HG02610 (cell line): Measurements from ENCODE around the gene CFAP74.

Source experiments
- ATAC-seq: cut with Tn5 transposase; IDR thresholded peaks from one replicate; pipeline ENCODE4 v1.9.1; 2021; ENCODE audit warnings: mild to moderate bottlenecking, moderate library complexity; ENCODE audit not compliant: unreplicated experiment

CFAP74 gene

DNA sequence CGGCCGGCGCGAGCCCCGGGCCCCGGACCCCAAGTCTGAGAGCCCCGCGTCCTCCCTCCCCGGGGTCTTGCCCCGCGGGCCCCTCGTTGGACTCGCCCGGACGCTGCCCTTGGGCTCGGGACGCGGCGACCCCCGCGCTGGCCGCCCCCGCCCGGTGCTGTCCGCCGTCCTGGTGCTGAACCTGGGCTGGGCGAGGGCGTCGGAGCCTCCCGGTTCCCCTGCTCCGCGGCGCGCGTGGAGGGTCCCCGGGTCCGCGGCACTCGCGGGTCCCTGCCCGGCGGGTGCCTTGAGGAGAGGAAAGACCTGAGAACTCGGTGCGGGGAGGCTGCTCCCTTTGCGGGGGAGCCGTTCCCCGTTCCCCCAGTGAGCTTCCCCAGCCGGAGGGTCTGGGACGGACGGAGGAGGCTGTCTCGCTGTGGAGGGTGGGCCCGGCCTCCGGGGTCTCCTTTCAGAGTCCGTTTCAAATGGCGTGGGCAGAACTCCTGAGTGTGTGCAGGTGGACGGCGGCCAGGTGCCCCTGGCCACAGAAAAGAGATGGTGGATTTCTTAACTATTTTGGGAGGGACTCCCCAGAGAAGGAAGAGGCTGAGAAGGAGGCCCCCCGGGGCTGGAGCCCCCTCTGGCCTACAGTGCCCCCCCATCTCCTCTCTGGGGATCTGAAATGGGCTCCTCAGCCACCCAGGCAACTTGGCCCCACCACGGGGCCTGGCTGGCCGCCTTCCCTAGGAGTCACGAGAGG lies 16.2 kb upstream of the CFAP74 start:
- no peak for ATAC-seq

DNA sequence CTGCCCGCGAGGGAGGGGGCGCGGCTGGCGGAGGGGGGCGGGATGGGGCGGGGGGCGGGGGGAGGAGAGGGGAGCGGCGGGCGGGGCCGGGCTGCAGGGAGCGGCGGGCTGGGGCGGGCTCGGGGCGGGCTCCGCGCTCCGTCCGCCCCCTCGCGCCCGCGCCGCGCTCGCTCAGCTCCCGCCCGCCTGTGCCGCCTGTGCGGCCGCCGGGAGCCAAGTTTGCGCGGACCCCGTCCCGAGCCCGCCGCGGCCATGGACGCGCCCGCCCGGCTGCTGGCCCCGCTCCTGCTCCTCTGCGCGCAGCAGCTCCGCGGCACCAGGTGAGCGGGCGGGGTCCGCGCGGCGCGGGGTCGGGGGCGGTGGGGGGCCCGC lies 15.6 kb upstream of the CFAP74 start, which contains the start of gene GABRD:
GABRD (plus strand) TSS at position 174 of the 372 bp plus-strand sequence; CDS start at position 253, 79 bp downstream.
- ATAC-seq: no peak

DNA sequence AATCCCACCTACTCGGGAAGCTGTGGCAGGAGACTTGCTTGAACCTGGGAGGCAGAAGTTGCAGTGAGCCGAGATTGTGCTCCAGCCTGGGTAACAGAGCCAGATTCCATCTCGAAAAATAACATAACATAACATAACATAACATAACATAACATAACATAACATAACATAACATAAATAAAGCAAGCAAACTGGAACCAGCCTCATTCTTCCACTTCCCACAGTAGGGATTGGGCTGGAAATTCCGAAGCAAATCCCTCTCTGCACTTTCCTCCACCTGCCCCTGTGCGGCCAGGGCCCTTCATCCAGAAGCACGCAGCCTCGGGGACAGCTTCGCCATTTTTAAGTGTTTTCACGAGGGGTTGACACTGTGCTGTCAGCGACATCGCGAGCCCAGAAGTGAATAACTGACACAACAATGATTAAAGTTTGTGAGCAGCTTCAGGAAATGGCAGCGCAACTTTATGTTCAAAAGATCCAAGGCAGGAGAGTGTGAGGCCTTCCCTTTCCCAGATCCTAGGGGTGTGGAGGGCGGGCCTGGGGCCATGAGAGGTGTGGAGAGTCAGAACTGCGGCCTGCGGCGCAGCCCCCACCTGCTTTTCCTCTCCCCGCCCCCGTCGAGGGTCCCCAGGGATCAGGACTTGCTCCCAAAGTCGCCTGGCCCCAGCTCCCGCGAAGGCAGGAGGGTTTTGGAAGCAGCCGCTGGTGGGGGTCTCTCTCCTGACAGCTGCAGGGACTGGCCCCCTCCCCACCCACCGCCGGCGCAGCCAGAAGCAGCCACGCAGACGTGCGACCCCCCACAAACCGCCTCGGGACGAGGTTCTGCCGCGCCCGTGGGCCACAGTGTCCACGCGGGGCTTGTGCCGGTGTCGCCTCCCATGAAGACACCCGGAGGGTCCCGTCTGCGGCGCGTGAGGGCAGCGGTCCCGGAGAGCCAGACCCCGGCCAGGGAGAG lies 14.9 kb upstream of the CFAP74 start:
- ATAC-seq: no peak

DNA sequence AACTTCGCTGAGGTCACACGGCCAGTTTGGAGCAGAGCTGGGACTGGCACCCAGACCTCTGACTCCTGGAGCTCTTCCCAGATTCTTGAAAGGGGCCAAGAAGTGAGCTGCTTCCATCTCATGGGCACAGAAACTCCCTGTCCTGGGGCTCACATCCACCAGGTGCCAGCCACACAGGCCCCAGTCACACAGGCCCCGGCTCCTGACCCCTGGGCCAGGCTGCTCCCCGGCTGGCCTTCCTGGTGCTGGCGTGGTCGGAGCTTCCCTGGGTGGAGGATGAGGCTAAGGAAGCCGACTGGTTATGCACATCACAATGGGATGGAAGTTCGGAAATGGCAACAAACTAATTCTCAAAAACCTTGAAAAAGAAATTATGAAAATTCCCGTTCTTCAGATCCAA lies 12.5 kb upstream of the CFAP74 start:
- ATAC-seq: no peak

DNA sequence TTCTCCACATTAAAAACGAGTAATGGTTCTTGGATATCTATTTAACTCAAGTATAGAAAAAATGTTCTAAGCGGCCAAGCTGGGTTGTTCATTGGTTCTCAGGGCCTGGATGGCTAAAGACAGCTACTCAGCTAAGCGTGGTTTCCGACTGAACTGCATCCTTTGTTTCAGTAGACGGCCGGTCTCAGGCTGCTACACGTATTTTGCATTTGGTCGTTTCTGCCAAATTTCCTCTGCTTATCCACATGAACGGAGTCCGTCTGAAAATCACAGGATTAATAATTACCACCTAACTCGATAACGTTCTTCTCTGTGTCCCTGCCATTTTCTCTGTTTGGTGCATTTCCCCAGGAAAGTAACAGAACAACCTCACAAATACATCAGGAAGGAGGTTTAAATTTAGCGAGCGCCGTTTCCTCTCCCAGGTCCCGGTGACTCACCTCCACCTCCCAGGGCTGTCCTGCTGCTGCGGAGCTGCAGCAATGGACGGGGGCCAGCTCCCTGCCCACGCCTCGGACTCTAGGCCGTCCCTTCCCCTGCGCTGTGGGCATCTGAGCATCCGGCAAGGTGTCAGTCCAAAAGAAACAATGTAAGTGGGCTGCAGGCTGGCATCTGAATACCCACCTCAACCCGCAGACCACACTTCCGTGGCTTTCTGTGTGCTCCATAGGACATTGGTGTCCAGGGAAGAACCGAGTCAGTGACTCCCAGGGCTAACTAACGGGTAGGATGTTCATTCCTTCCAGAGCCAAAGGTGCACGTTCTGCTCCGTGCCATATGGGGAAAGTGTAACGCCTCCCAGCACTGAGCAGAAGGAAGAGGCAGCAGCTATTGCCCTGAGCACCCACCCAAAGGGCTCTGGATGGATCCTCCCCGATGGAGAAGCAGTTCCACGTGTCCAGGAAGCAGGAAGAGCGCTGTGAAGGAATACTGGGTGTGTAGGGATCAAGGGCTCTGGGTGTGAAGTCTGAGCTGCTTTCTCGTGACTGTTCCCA lies 11.5 kb upstream of the CFAP74 start:
- ATAC-seq: no peak

DNA sequence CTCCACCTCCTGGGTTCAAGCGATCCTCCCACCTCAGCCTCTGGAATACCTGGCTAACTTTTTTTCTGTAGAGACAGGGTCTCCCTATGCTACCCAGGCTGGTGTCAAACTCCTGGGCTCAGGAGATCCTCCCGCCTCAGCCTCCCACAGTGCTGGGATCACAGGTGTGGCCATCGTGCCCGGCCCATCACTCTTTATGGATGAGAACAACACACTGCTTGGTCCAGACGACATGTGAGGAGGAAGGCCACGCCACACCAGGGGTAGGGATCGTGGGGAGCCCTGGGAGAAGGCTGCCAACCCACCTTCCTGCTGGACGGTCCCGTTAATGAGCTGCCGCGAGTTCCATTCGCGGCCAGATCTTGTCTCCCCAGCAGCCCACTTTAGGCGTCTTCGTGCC lies 10.6 kb upstream of the CFAP74 start:
- ATAC-seq: no peak

DNA sequence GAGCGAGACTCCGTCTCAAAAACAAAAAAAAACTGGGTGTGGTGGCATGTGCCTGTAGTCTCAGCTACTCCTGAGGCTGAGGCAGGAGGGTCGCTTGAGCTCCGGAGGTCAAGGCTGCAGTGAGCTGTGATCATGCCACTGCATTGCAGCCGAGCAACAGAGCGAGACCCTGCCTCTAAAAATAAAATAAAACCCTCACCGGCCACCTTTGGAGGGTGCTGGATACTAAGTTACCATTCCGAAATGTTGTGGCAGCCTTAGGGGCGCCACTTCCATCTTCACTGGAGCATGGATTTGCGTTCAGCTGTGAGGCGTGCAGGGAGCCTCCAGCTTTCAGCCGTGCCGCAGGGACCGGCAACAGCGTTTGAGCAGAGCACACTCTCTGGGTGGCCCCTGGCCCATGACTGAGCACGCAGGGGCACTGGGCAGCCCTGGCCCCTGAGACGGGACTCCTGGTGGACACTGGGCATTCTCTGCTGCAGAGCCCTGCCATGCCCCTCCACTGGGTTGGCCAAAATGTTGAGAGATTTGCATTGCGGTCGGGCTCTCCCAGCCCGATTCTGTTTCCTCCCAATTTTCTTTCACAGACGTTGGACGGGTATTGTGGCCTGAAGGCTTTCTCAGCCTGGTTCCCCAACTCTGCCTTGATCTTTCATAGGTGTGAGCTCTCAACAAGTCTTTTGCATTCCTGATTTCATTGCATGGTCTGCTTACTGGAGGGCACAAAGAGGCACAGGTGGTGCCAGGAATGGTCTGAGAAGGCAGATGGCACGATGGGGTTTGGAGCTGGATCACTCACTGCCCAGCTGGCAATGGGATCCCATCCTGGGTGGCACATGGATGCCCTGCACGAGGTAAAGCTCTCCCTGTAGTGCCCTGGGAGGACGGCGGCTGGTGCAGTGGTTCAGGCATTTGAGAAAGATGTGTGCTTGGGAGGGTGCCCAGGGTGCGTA lies 5.8 kb upstream of the CFAP74 start:
- no peak for ATAC-seq

DNA sequence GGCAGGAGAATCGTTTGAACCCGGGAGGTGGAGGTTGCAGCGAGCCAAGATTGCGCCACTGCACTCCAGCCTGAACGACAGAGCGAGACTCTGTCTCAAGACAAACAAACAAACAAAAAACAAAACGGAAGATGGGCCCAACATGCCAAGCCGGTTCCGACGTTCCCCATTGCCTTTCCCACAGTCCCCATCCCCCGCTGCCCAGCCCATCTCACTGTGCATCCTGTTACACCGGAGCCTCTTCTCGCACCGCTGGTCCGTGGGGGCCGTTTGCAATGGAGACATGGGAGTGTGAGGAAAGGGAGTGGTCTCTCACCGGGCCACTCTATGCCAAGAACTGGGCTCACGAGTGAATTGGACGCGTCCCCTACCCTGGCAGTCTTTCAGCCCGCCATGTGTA lies 1.3 kb upstream of the CFAP74 start:
- ATAC-seq: no peak

DNA sequence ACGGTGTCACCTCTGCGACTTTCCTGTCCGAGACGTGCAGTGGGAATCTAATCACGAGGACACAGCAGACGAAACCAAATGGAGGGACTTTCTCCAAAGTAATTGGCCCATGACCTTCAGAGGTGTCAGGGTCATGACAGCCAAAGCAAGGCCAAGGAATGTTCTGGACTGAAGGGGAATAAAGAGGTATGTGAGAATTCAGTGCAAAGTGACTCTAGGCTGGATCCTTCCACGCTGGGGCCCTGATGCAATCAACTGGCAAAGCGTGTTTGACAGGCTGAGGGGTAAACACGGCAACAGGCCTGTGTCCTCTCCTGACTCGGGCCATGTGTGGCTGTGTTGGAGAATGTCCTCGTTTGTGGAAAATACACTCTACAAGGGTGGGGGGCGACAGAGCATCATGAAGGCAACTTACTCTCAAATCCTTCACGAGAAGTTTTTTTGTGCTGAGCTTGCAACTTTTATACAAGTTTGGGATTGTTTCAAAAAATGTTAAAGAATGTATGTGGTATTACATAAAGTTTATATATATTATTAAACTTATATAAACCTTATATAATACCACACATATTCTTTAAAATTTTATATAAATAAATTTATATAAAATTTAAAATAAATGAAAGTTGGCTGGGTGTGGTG lies 1.7 kb downstream of the CFAP74 start:
- no peak for ATAC-seq

DNA sequence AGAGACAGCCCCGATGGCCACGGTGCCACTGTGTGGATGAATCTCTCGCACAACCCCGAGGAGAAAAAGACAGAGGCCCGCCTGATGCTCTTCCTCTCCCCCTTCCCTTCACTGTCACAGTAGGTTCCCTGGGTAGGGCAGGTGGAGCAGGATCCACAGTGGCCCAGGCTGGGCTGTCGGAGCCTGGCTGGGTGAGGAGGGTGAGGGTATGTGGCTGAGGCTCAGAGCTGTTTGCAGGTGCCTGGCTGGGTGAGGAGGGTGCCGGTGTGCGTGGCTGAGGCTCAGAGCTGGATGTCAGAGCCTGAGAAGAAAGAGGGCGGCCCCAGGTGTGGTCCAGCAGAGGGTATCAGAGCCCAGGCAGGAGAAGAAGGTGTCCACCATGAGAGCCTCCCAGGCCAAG lies 2.7 kb downstream of the CFAP74 start:
- no peak for ATAC-seq

DNA sequence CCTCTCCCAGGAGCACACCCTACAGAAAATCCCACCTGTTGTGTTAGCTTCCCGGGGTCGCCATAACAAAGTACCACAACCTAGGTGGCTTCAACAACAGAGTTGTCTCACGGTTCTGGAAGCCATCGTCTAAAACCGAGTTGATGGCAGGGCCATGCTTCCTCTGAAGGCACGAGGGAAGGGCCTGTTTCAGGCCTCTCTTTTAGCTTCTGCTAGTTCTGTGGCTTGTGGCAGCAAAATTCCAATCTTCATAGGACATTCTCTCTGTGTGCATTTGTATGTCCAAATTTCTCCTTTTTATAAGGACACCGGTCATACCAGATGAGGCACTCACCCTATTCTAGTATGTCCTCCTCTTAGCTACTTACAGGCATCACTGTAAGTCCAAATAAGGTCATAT lies 3.2 kb downstream of the CFAP74 start:
- no peak for ATAC-seq

DNA sequence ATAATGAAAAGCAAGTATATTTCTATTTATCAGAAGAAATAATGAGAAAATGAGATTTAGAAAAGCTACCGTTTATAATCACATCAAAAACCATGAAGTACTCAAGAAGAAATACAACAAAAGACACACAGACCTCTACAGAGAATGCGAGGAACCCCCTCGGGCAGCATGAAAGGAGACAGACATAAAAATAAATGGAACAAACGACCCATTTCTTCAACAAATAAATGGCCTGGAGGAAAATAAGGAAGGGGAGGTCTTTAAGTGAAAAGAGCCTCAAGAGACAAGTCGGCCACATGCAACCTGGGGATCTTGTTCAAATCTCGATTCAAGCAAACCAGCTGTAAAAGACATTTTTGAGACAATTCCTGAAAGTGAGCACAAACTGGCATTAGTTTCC lies 6.0 kb downstream of the CFAP74 start:
- ATAC-seq: no peak

DNA sequence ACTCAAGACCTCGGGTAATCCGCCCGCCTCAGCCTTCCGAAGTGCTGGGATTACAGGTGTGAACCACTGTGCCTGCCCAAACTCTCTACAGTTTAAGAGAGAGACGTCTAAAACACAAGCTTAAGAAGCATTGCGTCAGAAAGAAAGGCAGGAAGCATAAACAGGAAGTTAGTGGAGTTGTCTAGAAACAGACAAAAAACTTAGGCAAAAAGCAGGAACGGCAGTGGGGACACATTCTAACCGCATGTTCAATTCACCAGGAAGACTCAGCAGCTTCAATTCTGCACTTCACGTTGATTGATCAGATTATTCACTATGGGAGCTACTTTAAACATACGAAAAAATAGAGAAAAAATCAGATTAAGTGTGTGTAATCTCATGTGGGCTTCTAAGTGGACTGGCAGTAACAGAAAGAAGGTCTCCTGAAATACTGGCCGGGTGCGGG lies 7.4 kb downstream of the CFAP74 start:
- no peak for ATAC-seq

DNA sequence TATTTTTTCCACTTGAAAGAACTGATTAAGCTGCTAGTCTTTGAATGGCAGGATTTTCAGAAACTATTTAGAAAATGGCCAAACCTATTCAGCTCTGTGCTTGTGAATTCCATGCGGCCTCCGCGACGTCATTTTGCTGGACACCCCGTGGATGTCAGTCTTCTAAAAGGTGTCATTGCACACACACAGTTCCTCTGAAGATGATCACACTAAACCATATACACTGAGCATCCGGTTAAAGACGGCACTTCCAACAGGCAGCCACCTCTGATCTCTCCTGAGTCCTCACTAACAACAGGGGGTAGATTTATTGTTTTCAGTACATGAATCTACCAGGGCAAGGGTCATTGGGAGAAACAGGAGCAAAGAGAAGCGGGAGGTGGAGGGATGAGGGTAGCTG lies 9.1 kb downstream of the CFAP74 start:
- no peak for ATAC-seq

DNA sequence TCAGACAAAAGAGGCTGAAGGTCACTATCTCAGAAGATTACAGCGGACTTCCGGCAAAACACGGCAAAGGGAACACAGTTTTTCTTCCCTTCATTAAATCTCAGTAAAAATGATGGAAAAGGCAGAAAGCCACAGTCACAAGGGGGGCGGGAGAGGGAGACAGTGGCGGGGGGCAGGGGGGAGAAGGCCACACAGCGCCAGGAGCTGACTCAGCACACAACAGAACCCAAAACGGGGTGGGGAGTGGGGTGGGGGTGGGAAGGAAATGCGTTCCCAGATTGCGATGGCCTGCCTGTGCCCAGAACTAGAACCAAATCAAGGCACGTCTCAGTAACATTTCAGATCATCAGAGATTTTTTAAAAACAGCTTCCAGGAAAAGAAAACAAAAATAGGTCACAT lies 13.4 kb downstream of the CFAP74 start:
- no peak for ATAC-seq

DNA sequence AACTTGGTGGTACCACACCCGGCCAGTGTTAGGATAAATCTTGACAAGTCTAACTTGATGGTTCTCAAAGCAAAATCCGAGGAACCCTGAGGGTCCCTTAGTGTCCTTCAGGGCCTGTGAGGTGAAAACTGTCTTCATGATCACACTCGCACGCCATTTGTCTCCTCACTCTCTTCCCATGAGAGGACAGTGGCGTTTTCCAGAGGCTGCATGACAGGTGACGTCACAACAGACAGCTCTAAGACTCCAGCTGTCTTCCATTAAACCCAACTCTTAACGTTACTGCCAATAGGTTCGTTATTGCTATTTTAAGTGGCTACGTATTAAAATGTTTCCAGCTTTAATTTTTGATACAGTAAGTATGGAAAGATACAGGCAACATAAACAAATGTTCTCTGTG lies 13.8 kb downstream of the CFAP74 start:
- no peak for ATAC-seq

DNA sequence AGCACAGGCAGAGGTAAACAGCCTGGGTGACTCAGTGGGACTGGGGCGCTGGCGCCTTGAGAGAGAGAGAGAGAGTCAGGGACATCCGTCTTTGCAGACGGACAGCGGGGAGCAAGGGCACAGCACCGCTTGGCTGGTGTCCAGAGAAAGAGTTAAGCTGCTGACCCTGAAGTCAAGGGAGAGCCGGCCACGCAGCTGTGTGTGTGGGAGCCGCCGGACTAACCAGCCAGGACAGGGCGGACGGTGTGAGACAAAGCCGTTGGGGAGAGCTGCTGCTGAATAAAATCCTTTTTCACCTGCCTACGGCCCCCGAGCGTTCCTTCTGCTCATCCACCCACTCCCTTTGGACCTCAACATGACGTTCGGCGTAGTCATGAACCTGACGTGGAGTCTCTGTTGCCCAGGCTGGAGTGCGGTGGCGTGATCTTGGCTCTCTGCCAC lies 14.5 kb downstream of the CFAP74 start:
- no peak for ATAC-seq

DNA sequence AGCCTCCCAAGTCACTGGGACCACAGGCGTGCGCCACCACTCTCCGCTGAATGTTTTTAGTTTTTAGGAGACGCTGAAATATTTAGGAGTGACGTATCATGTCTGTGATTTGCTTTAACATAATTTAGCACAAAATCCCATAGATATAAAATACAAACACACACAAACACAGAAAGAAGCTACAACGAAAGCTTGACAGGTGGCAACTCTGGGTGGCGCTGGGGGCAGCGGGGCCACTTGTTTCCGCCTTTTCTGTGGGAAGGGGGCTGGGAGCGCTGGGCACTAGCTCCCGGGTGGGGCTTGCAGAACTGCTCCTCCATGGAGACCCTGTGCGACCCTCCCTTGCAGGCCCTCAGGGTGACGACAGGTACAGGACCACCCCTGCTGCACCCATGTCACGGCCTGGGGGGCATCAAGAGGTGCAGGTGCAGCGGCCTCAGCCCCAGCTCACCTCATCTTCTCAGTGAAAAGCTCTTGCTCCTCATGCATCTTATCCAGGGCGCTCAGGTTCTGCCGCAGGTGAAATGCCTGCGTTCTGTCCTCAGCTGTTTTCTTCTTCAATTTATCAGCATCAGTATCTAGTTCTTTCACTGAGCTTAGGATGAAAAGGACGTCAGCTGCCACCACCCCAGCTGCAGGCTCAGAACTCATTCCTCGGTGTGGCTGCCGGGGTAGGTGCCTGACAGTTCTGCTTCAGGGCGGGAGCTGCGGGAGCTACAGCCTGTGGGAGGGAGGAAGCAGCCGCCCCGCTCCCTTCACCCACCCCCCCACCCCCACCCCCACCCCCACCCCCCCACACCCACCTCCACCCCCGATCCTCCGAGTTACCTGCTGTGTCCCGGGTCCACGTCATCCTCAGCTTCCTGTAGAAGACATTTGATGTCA lies 15.3 kb downstream of the CFAP74 start:
- ATAC-seq: no peak
